Prostate gland (tissue), 2 donors: Measurements from ENCODE around the gene THSD8. TPM values are rescaled to one million over a fixed set of nuclear protein-coding genes. Genes with fewer than 3 reads are reported as not detected.

Experiments
- DNase-seq: peaks from one replicate; pipeline ENCODE4 v3.0.0-alpha.2; 2019; ENCODE audit warnings: low spot score
- H3K27ac ChIP-seq, 2 donors: fragments of 200-600 bp; sonication (generic); 2 replicates each; pipeline ENCODE4 v1.5.1; 2017 to 2019
- H3K27me3 ChIP-seq: fragments of 200-600 bp; sonication (generic); replicated peaks from 2 replicates; pipeline ENCODE4 v1.5.1; 2019; ENCODE audit not compliant: insufficient read depth
- H3K36me3 ChIP-seq, 2 donors: fragments of 200-600 bp; sonication (generic); 1 replicate in 1 of 2; 2 replicates in 1 of 2; pipeline versions ENCODE4 v1.5.1 to v1.8.1; 2017 to 2019
- H3K4me1 ChIP-seq: fragments of 200-600 bp; sonication (generic); replicated peaks from 2 replicates; pipeline ENCODE4 v1.5.1; 2019
- H3K4me3 ChIP-seq, 2 donors: fragments of 200-600 bp; sonication (generic); 2 replicates each; pipeline ENCODE4 v1.5.1; 2017 to 2019
- H3K9me3 ChIP-seq: fragments of 200-600 bp; sonication (generic); 2 replicates; pipeline ENCODE4 v1.5.1; 2017
- POLR2A ChIP-seq: fragments of 450-650 bp; IDR thresholded peaks from one replicate; pipeline ENCODE4 v1.6.1; 2016; ENCODE audit warnings: antibody characterized with exemption, mild to moderate bottlenecking
- POLR2AphosphoS5 ChIP-seq: sonication (generic); formaldehyde crosslinking; IDR thresholded peaks from one replicate; pipeline ENCODE4 v1.6.1; 2017; ENCODE audit warnings: antibody characterized with exemption
- WGBS: methylation state at CpG from one replicate; pipeline ENCODE4 v1.1.5; 2018; 5-methylcytosine and 5-hydroxymethylcytosine counted together
- intact Hi-C: fragments of 100-400 bp; cut with DNase I; formaldehyde crosslinking; loops from one replicate; pipeline ENCODE4 v1.14.2; 2022
- total RNA-seq, 2 donors: library from RNA; depleted of rRNA; stranded (reverse); fragments of >200 nt; gene quantifications; one replicate each; pipeline ENCODE4 v1.1.0, GENCODE V29; 2016
- TF ChIP-seq, protein P1 (sequence below), 4 experiments: fragments of 200-600 bp in 2 of 4; fragments of 450-650 bp in 2 of 4; sonication (generic) in 2 of 4; IDR thresholded peaks; 1 replicate in 3 of 4; 2 replicates in 1 of 4; pipeline ENCODE4 v1.5.1; 2016 to 2019; ENCODE audit warnings: antibody characterized with exemption in 4 of 4, mild to moderate bottlenecking in 2 of 4, moderate library complexity in 2 of 4

Gene THSD8
- total RNA-seq, 2 donors from 2014 or later: 0.91 TPM; not detected in 1

DNA sequence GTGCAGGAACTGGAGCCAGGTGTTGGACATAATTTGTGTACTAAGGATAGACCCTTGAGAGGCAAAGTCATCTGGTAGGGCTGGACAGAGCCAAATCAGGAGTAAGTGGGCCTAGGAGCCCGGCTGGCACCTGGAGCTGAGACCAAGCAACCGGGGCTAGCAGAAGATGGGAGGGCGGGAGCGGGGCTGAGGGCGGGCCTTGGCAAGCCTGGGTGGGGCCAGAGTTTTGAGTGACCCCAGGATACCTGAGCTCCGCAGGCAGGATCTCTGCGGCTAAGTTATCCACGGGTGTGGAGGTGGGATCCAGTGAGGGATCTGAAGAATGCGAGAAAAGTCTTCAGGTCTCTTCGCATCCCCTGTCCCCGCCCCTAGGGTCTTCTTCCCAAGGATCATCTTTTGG, 34.7 kb upstream of the THSD8 start:
- Histone ChIP-seq H3K27me3 (no peaks in the 10 kb centered on the region), H3K36me3 (peaks cover 4 to 5% of the 10 kb centered on the region in 2 donors), H3K27ac (no peak overlapping the region), H3K4me1 (no peaks in the 10 kb centered on the region), H3K4me3 (no peak overlapping the region), H3K9me3 (no peaks in the 10 kb centered on the region)
- TF ChIP-seq, protein P1, sequence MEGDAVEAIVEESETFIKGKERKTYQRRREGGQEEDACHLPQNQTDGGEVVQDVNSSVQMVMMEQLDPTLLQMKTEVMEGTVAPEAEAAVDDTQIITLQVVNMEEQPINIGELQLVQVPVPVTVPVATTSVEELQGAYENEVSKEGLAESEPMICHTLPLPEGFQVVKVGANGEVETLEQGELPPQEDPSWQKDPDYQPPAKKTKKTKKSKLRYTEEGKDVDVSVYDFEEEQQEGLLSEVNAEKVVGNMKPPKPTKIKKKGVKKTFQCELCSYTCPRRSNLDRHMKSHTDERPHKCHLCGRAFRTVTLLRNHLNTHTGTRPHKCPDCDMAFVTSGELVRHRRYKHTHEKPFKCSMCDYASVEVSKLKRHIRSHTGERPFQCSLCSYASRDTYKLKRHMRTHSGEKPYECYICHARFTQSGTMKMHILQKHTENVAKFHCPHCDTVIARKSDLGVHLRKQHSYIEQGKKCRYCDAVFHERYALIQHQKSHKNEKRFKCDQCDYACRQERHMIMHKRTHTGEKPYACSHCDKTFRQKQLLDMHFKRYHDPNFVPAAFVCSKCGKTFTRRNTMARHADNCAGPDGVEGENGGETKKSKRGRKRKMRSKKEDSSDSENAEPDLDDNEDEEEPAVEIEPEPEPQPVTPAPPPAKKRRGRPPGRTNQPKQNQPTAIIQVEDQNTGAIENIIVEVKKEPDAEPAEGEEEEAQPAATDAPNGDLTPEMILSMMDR (IDR thresholded peaks at IDR 0.05): no peak
- TF ChIP-seq POLR2A (no peak), POLR2AphosphoS5 (no peak)
- intact Hi-C loops: loop anchor here (2.0 kb wide), 1 partner anchor 70 kb away; no protein-coding TSS in a partner anchor
- WGBS: 91% methylated on average over 11 of the region's 11 CpGs
- no peak for DNase-seq

DNA sequence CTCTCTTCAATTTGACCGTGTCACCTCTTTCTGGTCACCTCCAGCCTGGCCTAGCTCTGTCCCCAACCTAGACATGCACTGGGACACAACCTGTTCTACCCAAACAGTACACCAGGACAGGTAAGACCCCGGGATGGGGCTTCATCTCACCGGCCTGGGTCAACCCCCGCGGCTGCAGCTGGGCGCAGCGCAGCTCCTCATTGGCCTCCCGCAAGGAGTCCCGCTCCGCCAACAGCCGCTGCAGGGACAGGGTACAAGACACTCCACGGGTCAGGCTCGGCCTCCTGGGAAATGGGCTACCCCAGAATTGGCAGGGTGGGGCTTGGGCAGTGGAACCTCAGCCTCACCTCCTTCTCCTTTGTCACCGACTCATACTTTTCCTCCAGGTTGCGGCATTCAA, 34.2 kb upstream of the THSD8 start:
- H3K9me3 ChIP-seq: no peaks in the 10 kb centered on the region
- H3K4me1 ChIP-seq: no peaks in the 10 kb centered on the region
- intact Hi-C loops: loop anchor here (2.0 kb wide), 1 partner anchor 69 kb away; no protein-coding TSS in a partner anchor
- H3K36me3 ChIP-seq: peaks cover 2 to 5% of the 10 kb centered on the region in 2 donors
- no peaks in the 10 kb centered on the region for H3K27me3 ChIP-seq
- H3K4me3 ChIP-seq: no peak overlapping the region
- no peak for DNase-seq
- no peak overlapping the region for H3K27ac ChIP-seq
- no peak for TF ChIP-seq POLR2A
- TF ChIP-seq, protein P1 (IDR thresholded peaks at IDR 0.05): no peak
- TF ChIP-seq POLR2AphosphoS5: no peak
- WGBS: 91% methylated on average over 15 of the region's 15 CpGs

DNA sequence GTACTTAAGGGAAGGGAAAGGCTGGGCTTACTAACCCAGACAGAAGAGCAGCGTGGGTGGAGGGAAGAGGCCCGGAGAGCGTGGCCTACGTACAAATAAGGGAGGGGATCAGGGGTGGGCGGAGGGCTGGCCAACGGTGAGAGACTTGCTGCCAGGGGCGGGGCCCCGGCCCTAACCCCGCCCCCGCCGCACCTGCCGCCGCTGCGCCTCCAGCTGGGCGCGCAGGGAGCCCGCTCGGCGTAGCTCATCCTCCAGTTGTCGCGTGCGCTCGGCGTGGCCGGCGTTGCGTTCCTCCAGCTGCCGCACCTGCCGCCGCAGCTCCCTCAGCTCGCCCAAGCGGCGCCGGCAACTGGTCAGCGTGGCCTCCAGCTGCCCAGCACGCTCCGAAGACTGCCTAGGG, 32.2 kb upstream of the THSD8 start:
- 44% methylated on average over 31 of the region's 37 CpGs for WGBS
- DNase-seq: no peak
- peaks cover 0 to 3% of the 10 kb centered on the region in 2 donors for H3K36me3 ChIP-seq
- intact Hi-C loops: loop anchor here (5.0 kb wide), 1 partner anchor 38 kb away; the partner anchor contains the start of gene RNASEH2A
- TF ChIP-seq, protein P1 (IDR thresholded peaks at IDR 0.05): no peak
- TF ChIP-seq POLR2A: no peak
- no peak overlapping the region for H3K4me3 ChIP-seq
- no peaks in the 10 kb centered on the region for H3K9me3 ChIP-seq
- no peak overlapping the region for H3K27ac ChIP-seq
- H3K27me3 ChIP-seq: no peaks in the 10 kb centered on the region
- H3K4me1 ChIP-seq: peaks cover 2% of the 10 kb centered on the region

DNA sequence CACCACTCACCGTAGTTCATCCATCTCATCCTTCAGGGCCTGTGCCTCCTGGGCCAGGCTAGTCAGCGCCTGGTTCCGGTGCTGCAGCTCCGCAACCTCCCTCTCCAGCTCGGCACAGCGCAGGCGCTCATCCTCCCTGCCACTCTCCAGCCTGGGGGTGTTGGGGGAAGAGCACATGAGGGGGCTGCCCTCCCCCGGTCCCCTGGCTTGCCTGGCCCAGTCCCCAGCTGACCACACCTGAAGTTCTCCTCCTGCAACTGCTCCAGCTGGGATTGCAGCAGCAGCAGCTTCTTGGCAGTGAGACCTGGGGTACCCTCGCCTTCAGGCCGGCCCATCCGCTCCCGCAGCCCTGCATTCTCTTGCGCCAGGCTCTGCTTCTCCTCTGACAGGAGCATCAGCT, 30.9 kb upstream of the THSD8 start:
- no peaks in the 10 kb centered on the region for H3K27me3 ChIP-seq
- TF ChIP-seq POLR2AphosphoS5 (no peak), POLR2A (no peak)
- TF ChIP-seq, protein P1 (IDR thresholded peaks at IDR 0.05): no peak
- intact Hi-C loops: loop anchor here (5.0 kb wide), 1 partner anchor 36 kb away; the partner anchor contains the start of gene RNASEH2A
- H3K9me3 ChIP-seq: no peaks in the 10 kb centered on the region
- no peak overlapping the region for H3K27ac ChIP-seq
- DNase-seq: no peak
- 95% methylated on average over 13 of the region's 13 CpGs for WGBS
- H3K36me3 ChIP-seq: no peaks in the 10 kb centered on the region
- peaks cover 3% of the 10 kb centered on the region for H3K4me1 ChIP-seq
- no peak overlapping the region for H3K4me3 ChIP-seq

GRCh38 chr19:12772323-12772722, 29.5 kb upstream of the THSD8 start:
- H3K4me3 ChIP-seq: no peak overlapping the region
- H3K9me3 ChIP-seq: no peaks in the 10 kb centered on the region
- intact Hi-C loops: loop anchor here (5.0 kb wide), 1 partner anchor 35 kb away; the partner anchor contains the start of gene RNASEH2A
- no peak for DNase-seq
- H3K27ac ChIP-seq: no peak overlapping the region
- no peaks in the 10 kb centered on the region for H3K27me3 ChIP-seq
- H3K36me3 ChIP-seq: no peaks in the 10 kb centered on the region
- 75% methylated on average over 4 of the region's 4 CpGs for WGBS
- H3K4me1 ChIP-seq: peaks cover 3% of the 10 kb centered on the region
- TF ChIP-seq POLR2A (no peak), POLR2AphosphoS5 (no peak)
- TF ChIP-seq, protein P1 (IDR thresholded peaks at IDR 0.05): no peak
